Hematopoietic multipotent progenitor cell treated with erythropoietin and hydrocortisone succinate and interleukin-3 and kit ligand, for 8 days (in vitro differentiated cells): ENCODE data around the gene PDPR.
"Not testable (repeated sequence)": the region's sequence is repeated elsewhere in the genome, so short reads cannot be mapped to it uniquely, and the experiment has no call there.

ENCODE experiments used
- DNase-seq: peaks from one replicate; pipeline ENCODE4 v3.0.0-alpha.2; 2015

PDPR gene

DNA sequence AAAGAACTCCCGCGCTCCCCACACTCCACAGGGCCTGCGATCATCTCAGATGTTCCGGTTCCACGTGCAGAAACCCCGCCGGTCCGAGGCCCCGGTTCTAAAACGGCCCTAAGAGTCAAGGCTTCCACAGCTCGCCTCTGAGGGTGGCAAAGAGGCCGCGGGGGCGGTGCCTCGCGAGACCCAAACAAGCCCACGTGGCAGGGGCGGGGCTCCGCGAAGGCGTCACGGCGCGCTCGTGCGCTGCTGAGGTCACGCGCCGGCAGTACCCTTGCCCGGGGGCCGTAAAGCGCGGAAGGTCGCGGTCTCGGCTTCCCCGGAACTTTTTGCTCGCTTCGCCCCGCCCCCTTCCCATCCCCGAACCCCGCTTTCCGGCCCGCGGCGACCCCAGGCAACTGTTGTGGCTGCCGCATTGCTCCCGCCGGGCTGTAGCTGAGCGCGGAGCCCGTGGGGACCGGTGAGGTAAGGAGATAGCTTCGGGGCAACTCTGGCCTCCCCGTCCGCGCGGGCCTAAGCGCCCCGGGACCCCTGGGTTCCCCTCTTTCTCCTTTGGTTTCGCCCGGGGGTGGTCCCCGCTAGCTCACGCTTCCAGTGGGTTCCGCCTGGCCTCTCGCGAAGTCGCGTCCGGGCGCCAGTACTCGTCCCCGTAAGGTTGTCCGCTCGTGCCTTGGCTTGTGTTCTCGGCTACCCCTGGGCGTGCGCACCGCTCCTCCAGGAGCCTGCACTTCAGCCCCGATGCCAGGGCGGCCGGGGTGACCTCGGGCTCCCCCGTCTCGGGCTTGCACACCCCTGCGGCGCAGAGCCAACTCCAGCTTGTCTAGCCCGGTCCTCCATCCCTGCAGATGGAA lies at the start of gene PDPR:
PDPR (plus strand) TSS at position 351 of the 845 bp plus-strand sequence. CDS start 6,161 bp downstream, outside the sequence.
- DNase-seq: peak; percentile 88

DNA sequence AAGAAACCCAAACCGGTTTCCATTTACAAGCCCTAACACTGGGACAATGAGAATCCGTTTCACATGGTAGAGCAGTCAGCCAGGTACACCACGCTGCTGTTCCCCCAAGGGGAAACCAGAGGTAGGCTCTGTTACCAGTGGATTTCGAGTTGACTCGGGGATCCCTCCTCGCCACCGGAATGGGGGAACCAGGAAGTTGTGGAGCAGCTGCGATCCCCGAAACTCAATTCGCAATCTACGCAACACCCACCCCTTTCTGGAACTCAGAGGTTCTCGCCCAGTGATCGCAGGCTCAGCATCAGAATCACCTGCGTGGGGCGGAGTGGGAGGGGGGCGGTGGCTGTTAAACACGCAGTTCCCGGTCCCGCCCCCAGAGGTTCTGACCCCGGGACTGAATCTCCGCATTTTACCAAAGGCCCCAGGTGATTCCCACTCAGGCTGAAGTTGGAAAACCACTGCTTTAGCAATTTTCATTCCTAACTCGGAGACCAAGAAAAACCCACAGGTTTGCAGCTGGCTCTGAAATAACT lies 49.2 kb upstream of the PDPR start:
- not testable (repeated sequence) for DNase-seq

DNA sequence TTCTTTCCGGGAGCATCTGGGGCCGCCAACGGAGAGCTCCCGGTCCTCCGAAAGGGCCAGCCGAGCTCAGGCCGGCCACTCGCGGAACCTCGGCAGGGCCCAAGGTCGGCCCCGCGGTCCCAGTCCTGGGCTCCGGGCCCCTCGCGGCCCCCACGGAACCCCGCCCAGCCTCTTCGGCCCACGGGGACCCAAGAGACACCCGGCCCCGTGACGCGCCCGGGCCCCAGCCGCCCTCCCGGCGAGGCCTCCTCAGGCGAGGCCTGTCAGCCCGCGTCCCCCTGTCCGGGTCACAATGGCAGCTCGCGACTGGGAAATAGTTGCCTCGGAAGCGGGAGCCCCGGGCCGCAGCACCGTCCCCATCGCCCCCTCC lies 48.8 kb upstream of the PDPR start:
- DNase-seq: not testable (repeated sequence)

- DNase-seq: peak; percentile 88
Observed at GRCh38 chr16:70065746-70066658, 48.1 kb upstream of the PDPR start.

DNA sequence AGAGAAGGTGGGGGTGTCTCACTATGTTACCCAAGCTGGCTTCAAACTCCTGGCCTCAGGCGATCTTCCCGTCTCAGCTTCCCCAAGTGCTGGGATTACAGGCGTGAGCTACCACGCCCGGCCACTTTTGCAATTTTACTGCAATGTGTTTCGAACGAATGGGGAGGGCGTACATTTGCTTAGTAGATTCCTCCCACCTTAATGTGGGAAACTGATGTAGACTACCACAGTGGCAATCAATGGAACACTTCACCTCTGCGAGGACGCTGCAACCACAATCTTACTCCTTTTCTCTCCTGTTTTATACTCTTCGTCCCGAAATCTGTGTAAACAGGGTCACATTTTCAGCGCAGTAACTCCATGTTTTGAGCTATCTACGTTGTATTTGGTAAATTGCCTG lies 47.4 kb upstream of the PDPR start:
- DNase-seq: not testable (repeated sequence)

GRCh38 chr16:70079081-70079480 lies 35.1 kb upstream of the PDPR start:
- DNase-seq: not testable (repeated sequence)

DNA sequence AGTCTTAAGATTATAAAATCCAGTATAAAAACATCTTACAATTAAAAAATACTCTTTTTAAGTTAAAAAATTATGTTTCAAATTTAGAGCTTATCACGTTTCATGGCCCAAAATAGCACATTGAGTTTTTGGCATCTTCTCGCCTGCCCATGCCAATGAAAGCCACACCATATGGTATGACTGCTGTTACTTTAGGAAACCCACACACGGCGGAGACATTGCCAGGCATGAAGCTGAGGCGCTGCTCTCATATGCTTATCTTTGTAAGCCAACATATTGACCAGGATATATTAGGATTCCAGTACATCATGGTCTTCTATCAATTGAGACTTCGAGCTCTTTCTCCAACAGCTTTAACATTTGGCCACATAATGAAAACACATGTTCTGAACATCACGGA lies 32.9 kb upstream of the PDPR start:
- not testable (repeated sequence) for DNase-seq

DNA sequence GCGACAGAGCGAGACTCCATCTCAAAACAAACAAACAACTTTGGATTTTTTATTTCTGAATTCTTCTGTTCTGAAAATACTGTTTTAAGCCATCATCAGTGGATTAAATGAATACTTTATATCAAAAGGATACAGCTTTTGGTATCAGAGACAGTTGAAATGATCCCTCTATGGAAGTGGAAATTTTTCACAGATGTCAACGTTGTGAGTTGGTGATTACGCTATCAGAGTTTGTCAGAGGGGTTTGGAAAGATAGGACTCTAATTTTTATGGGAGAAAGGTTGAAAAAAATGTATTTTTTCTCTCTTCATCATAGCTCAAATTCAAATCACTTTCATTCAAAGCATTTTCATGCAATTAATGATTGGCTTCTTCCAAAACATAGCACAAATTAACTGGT lies 30.2 kb upstream of the PDPR start:
- DNase-seq: not testable (repeated sequence)

GRCh38 chr16:70088160-70088559 lies 26.0 kb upstream of the PDPR start:
- not testable (repeated sequence) for DNase-seq

- not testable (repeated sequence) for DNase-seq
Observed at GRCh38 chr16:70088877-70089276, 25.3 kb upstream of the PDPR start.

GRCh38 chr16:70089289-70089688 lies 24.8 kb upstream of the PDPR start:
- not testable (repeated sequence) for DNase-seq

DNA sequence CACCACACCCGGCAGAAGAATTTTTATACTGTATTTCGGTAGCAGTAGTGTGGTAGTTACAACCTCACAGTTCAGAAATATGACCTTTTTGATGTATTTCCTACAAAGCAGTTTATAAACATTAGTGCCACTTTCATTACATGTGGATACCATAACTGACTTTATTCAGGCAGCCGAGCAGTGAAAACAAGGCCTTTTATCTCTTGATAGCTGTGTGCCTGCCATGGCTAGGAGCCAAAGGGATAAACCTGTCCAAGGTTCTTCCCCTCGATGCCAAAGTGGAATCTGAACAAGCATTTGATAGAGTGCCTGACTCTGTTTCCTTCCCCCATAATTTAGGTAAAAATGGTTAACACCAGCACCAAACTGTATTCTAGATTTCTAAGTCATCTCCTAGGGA lies 23.0 kb upstream of the PDPR start:
- DNase-seq: peak; percentile 34

DNA sequence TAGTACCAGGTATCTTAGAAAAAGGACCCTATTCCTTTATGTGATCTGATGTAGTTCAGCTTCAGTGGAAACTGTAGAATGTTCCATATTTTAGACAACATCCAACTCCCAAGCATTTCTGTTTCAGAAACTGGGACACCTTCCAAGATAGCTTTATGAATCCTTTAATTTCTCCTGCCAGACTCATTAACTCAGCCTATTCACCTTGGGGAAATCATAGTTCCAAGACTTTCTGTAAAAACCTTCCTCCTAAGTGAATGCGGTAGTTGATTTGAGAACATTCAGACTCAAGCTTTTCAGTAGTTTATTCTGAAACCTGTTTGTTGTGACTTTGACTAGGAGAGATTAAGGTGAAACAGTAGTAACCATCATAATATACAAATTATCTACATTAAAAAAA lies 20.0 kb upstream of the PDPR start:
- DNase-seq: not testable (repeated sequence)

- not testable (repeated sequence) for DNase-seq
Observed at GRCh38 chr16:70109583-70110279, 4.4 kb upstream of the PDPR start.

DNA sequence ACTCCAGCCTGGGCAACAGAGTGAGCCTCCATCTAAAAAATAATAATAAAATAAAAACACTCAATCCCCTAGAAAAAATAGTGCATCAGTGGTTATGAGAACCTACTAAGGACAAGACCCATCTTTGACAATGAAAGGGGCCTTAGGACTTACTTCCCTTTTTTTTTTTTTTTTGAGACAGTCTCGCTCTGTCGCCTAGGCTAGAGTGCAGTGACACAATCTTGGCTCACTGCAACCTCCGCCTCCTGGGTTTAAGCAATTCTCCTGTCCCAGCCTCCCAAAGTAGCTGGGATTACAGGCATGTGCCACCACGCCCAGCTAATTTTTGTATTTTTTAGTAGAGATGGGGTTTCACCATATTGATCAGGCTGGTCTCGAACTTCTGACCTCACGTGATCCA lies 2.0 kb upstream of the PDPR start:
- not testable (repeated sequence) for DNase-seq

- DNase-seq: not testable (repeated sequence)
Observed at GRCh38 chr16:70113599-70113981, 542 bp upstream of the PDPR start.

GRCh38 chr16:70118354-70118753 lies 4.2 kb downstream of the PDPR start:
- not testable (repeated sequence) for DNase-seq

- not testable (repeated sequence) for DNase-seq
Observed at GRCh38 chr16:70118776-70119175, 4.6 kb downstream of the PDPR start.

GRCh38 chr16:70120398-70120797 lies 6.3 kb downstream of the PDPR start:
- DNase-seq: not testable (repeated sequence)

DNA sequence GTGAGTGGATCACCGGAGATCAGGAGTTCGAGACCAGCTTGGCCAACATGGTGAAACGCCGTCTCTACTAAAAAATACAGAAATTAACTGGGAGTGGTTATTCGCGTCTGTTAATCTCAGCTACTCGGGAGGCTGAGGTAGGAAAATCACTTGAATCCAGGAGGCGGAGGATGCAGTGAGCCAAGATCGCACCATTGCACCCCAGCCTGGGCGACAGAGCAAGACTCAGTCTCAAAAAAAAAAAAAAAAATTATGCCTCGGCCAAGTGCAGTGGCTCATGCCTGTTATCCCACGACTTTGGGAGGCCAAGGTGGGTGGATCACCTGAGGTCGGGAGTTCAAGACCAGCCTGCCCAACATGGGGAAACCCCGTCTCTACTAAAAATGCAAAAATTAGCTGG lies 9.7 kb downstream of the PDPR start:
- not testable (repeated sequence) for DNase-seq

GRCh38 chr16:70126226-70126625 lies 12.1 kb downstream of the PDPR start:
- DNase-seq: not testable (repeated sequence)

GRCh38 chr16:70127706-70128105 lies 13.6 kb downstream of the PDPR start:
- not testable (repeated sequence) for DNase-seq

DNA sequence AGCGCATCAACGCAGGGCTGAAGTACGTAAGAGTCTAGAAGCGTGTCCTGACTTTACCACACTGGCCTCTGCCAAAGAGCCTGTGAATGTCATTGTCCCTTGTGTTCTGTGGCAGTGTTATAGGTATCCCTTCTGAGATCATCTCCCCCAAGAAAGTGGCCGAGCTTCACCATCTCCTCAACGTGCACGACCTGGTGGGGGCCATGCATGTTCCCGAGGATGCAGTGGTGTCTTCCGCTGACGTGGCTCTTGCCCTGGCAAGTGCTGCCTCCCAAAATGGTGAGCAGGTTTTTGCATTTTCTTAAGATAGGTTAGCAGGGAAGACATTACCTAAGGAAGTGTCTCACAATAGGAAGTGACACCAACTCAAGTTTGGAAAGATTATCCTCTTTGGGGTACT lies 14.7 kb downstream of the PDPR start:
- not testable (repeated sequence) for DNase-seq
